GM23248 (cell line): Measurements from ENCODE around the gene RAP2A. TPM values are rescaled to one million over a fixed set of nuclear protein-coding genes. Genes with fewer than 3 reads are reported as not detected.

Experiments
- DNase-seq: peaks from one replicate; pipeline ENCODE4 v3.0.0-alpha.2; 2015
- H2AFZ ChIP-seq: fragments of 200-600 bp; sonication (generic); 2 replicates; pipeline ENCODE4 v1.6.1; 2016; ENCODE audit warnings: antibody characterized with exemption
- H3F3A ChIP-seq: fragments of 200-600 bp; sonication (generic); 2 replicates; pipeline ENCODE4 v1.6.1; 2016; ENCODE audit warnings: mild to moderate bottlenecking, antibody characterized with exemption, mixed run types; ENCODE audit not compliant: insufficient read depth
- H3K27ac ChIP-seq: fragments of 200-600 bp; sonication (generic); 2 replicates; pipeline ENCODE4 v1.5.1; 2016; ENCODE audit warnings: mild to moderate bottlenecking
- H3K27me3 ChIP-seq: fragments of 200-600 bp; sonication (generic); replicated peaks from 2 replicates; pipeline ENCODE4 v1.6.1; 2016; ENCODE audit warnings: mild to moderate bottlenecking; ENCODE audit not compliant: insufficient read depth
- H3K36me3 ChIP-seq: fragments of 200-600 bp; sonication (generic); 2 replicates; pipeline ENCODE4 v1.6.1; 2016; ENCODE audit warnings: low read depth, mild to moderate bottlenecking
- H3K4me1 ChIP-seq: fragments of 200-600 bp; sonication (generic); 2 replicates; pipeline ENCODE4 v1.6.1; 2016; ENCODE audit warnings: mild to moderate bottlenecking; ENCODE audit not compliant: insufficient read depth
- H3K4me2 ChIP-seq: fragments of 200-600 bp; sonication (generic); one replicate; pipeline ENCODE4 v1.6.1; 2016; ENCODE audit warnings: mild to moderate bottlenecking; ENCODE audit not compliant: unreplicated experiment
- H3K4me3 ChIP-seq: fragments of 200-600 bp; sonication (generic); 2 replicates; pipeline ENCODE4 v1.5.1; 2016; ENCODE audit warnings: mild to moderate bottlenecking
- H3K79me2 ChIP-seq: fragments of 200-600 bp; sonication (generic); 2 replicates; pipeline ENCODE4 v1.6.1; 2016; ENCODE audit warnings: mild to moderate bottlenecking; ENCODE audit not compliant: insufficient read depth
- H3K9ac ChIP-seq: fragments of 200-600 bp; sonication (generic); 2 replicates; pipeline ENCODE4 v1.6.1; 2016; ENCODE audit warnings: mild to moderate bottlenecking
- H3K9me2 ChIP-seq: fragments of 200-600 bp; sonication (generic); 2 replicates; pipeline ENCODE4 v1.6.1; 2016; ENCODE audit warnings: mixed run types, mild to moderate bottlenecking, moderate library complexity; ENCODE audit not compliant: insufficient read depth
- H3K9me3 ChIP-seq: fragments of 200-600 bp; sonication (generic); one replicate; pipeline ENCODE4 v1.6.1; 2017; ENCODE audit warnings: low read depth
- H4K20me1 ChIP-seq: fragments of 200-600 bp; sonication (generic); 2 replicates; pipeline ENCODE4 v1.6.0; 2016; ENCODE audit not compliant: insufficient read depth
- EZH2 ChIP-seq: fragments of 200-600 bp; sonication (generic); IDR thresholded peaks from 2 replicates; pipeline ENCODE4 v1.6.1; 2018; ENCODE audit warnings: antibody characterized with exemption, mild to moderate bottlenecking; ENCODE audit not compliant: insufficient read depth, poor library complexity, severe bottlenecking
- EZH2phosphoT487 ChIP-seq: fragments of 200-600 bp; sonication (generic); IDR thresholded peaks from 2 replicates; pipeline ENCODE4 v1.6.1; 2018; ENCODE audit warnings: antibody characterized with exemption, moderate library complexity, mild to moderate bottlenecking, low read depth; ENCODE audit not compliant: insufficient read depth
- WGBS, 2 experiments: methylation state at CpG; one replicate each; pipeline ENCODE4 v1.1.6; 2015 to 2017; ENCODE audit warnings: low lambda C conversion rate in 2 of 2, low coverage in 1 of 2; ENCODE audit errors: missing lambda C conversion rate in 2 of 2; 5-methylcytosine and 5-hydroxymethylcytosine counted together
- in situ Hi-C: fragments of 300-500 bp; cut with MboI; formaldehyde crosslinking; loops from 2 replicates; pipeline ENCODE4 v1.15.0; 2020
- polyA plus RNA-seq: library from polyadenylated mRNA; unstranded; fragments of >200 nt; fragmentation: Nextera tagmentation; extraction: Ambion mirVana; gene quantifications from 2 replicates; pipeline ENCODE4 v1.2.1, GENCODE V29; 2016
- total RNA-seq: library from RNA; depleted of rRNA; stranded (reverse); fragments of >200 nt; shearing (Covaris generic); gene quantifications from 2 replicates; pipeline ENCODE4 v1.2.3, GENCODE V29; 2014

The RAP2A gene
- total and polyA plus RNA-seq, 2 experiments from 2014 or later: 3.8 to 23.9 TPM

DNA sequence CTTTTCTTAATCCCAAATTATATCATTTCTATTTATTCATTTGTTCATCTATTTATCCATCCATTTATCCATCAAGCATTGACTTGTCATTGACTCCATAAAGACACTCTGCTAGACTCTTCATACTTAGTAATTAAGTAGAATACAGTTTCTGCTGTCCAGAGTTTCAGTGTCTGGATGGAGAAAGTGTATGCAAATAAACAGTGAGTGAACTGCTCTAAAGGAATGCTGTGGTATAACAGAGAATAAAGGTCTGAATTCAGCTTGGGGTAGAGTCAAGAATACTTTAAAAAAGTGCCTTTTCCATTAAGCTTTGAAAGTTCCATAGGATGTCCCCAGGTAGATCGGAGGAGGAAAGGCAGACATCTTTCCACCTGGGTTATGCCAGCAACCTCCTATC lies 51.4 kb downstream of the RAP2A start:
- Histone ChIP-seq H3K9me2 (no peaks in the 10 kb centered on the region), H3K4me1 (no peaks in the 10 kb centered on the region), H4K20me1 (no peaks in the 10 kb centered on the region), H3K9ac (no peak overlapping the region), H2AFZ (no peak overlapping the region), H3F3A (no peaks in the 10 kb centered on the region), H3K27ac (no peak overlapping the region), H3K27me3 (no peaks in the 10 kb centered on the region), H3K9me3 (peaks cover under 1% of the 10 kb centered on the region), H3K36me3 (no peaks in the 10 kb centered on the region), H3K79me2 (no peaks in the 10 kb centered on the region), H3K4me2 (no peak overlapping the region), H3K4me3 (no peak overlapping the region)
- no peak for DNase-seq
- 55 to 61% methylated on average over 1 of the region's 1 CpG for WGBS, 2 experiments
- no peak for TF ChIP-seq EZH2phosphoT487
- no peak for TF ChIP-seq EZH2
- in situ Hi-C loops: no loop called here

DNA sequence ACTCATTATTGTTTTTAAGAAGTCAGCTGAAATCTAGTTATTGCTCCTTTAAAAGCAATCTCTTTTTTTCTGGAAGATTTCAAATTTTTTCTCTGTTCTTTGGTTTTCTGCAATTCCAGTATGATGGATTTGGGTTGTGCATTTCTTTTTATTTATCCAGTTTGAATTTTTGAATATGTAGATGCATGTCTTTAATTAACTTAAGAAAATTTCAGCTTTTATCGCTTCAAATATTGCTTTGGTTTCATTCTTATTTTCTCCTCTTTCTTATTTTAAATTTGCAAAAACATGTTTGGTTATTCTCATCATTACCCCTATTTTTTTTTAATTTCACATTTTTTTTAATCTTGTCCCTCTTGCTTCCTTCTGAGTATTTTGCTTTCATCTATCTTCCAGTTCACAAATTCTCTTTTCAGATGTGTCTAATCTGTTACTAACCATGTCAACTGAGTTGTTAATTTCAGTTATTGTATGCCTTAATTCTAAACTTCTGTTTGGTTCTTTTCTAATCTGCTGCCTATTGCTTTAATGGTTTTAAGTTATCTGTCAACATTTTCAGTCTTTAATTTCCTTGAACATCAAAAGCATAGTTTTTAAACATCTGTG lies 56.8 kb downstream of the RAP2A start:
- no peak overlapping the region for H3K4me3 ChIP-seq
- H2AFZ ChIP-seq: no peak overlapping the region
- no peak overlapping the region for H3K4me2 ChIP-seq
- H3K27ac ChIP-seq: no peak overlapping the region
- in situ Hi-C loops: no loop called here
- H4K20me1 ChIP-seq: no peaks in the 10 kb centered on the region
- TF ChIP-seq EZH2phosphoT487 (no peak), EZH2 (no peak)
- no peaks in the 10 kb centered on the region for H3K79me2 ChIP-seq
- H3K9me2 ChIP-seq: no peaks in the 10 kb centered on the region
- peaks cover 8% of the 10 kb centered on the region for H3K9me3 ChIP-seq
- H3K9ac ChIP-seq: no peak overlapping the region
- 68 to 82% methylated on average over 1 of the region's 1 CpG for WGBS, 2 experiments
- H3F3A ChIP-seq: no peaks in the 10 kb centered on the region
- no peaks in the 10 kb centered on the region for H3K36me3 ChIP-seq
- no peaks in the 10 kb centered on the region for H3K4me1 ChIP-seq
- no peaks in the 10 kb centered on the region for H3K27me3 ChIP-seq
- no peak for DNase-seq

DNA sequence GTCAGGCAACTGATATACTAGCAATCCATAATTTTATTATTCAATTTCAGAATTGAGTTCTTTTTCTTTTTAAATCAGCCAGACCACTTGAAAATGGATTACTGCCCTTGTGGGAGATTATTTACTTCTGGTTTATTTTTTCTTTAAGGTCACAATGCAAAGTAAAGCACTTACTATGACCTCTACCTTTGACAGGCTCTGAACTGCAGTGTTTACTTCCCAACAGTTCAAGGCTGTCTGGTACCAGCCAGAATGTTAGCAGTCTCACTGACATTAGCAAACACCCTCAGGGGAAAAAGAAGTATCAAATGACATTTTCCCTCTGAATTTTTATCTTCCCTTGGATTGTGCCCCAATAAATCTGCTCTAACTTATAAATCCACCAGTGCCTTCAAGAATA lies 57.5 kb downstream of the RAP2A start:
- H3K9me3 ChIP-seq: peaks cover 8% of the 10 kb centered on the region
- no peak for TF ChIP-seq EZH2
- TF ChIP-seq EZH2phosphoT487: no peak
- no peaks in the 10 kb centered on the region for H3K36me3 ChIP-seq
- DNase-seq: no peak
- H3K27me3 ChIP-seq: no peaks in the 10 kb centered on the region
- no peak overlapping the region for H3K4me3 ChIP-seq
- no peaks in the 10 kb centered on the region for H3K4me1 ChIP-seq
- H2AFZ ChIP-seq: no peak overlapping the region
- no peaks in the 10 kb centered on the region for H4K20me1 ChIP-seq
- no peak overlapping the region for H3K9ac ChIP-seq
- no peak overlapping the region for H3K27ac ChIP-seq
- H3K9me2 ChIP-seq: no peaks in the 10 kb centered on the region
- H3K4me2 ChIP-seq: no peak overlapping the region
- no peaks in the 10 kb centered on the region for H3K79me2 ChIP-seq
- no peaks in the 10 kb centered on the region for H3F3A ChIP-seq
- in situ Hi-C loops: no loop called here

DNA sequence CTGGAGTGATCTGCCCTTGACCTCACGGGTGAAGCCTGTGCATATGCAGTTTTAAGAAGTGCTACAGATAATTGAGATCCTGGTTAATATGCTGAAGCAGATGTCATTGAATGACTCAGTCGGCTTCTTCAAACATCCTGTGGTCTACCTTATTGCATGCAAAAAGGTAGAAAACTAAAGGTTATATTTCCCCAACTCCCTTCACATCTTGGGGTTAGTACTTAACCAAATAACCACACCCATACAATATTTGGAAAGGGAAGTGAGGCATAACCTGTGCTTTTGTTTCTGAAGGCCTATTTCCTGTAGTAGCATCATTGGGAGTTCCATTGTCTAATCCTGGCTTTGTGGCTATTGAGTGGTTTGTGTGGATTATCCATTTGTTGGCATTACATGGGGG lies 58.3 kb downstream of the RAP2A start:
- Histone ChIP-seq H3K9me2 (no peaks in the 10 kb centered on the region), H3K4me1 (no peaks in the 10 kb centered on the region), H3K79me2 (no peaks in the 10 kb centered on the region), H3K27me3 (no peaks in the 10 kb centered on the region), H3K4me3 (no peak overlapping the region), H2AFZ (no peak overlapping the region), H3K4me2 (no peak overlapping the region), H4K20me1 (no peaks in the 10 kb centered on the region), H3K9ac (no peak overlapping the region), H3K36me3 (no peaks in the 10 kb centered on the region), H3K9me3 (peaks cover 8% of the 10 kb centered on the region), H3K27ac (no peak overlapping the region), H3F3A (no peaks in the 10 kb centered on the region)
- WGBS, 2 experiments: 37 to 59% methylated on average over 2 of the region's 2 CpGs
- in situ Hi-C loops: no loop called here
- TF ChIP-seq EZH2phosphoT487: no peak
- no peak for TF ChIP-seq EZH2
- no peak for DNase-seq

DNA sequence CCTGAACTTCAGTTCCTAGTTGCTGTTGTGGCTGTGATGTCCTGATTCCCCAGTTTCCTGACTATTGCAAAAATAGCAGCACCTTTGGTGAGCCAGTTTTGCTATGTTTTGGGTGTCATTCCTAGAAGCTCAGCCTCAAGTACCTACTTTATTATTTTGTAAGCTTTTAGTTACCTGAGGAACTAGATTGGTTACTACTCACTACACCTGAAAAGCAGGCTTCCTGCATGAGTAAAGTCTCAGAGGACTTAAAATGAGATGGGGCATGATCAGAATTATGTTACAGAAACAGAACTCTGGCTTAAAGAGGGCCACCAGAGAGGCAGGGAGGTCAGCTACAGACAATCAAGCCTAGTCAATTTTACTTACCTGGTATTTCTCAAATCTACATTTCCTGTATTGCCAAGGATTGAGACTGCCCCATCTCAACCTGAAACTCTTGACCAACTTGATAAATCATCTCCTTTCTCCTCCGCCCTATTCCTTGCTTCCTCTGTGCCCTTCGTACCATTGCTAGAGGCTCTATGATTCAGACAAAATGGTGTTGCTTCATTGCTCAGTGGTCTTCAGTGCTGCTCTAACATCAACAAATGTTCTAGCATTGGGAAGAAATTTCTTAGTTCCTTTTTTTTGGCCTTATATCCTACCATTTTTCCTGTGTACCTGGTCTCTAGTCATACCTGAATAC lies 58.9 kb downstream of the RAP2A start:
- H3K9me3 ChIP-seq: peaks cover 8% of the 10 kb centered on the region
- in situ Hi-C loops: no loop called here
- H2AFZ ChIP-seq: no peak overlapping the region
- no peak overlapping the region for H3K27ac ChIP-seq
- H3K4me1 ChIP-seq: no peaks in the 10 kb centered on the region
- no peaks in the 10 kb centered on the region for H3F3A ChIP-seq
- H4K20me1 ChIP-seq: no peaks in the 10 kb centered on the region
- no peak for TF ChIP-seq EZH2phosphoT487
- TF ChIP-seq EZH2: no peak
- no peaks in the 10 kb centered on the region for H3K79me2 ChIP-seq
- no peak overlapping the region for H3K4me3 ChIP-seq
- no peak overlapping the region for H3K9ac ChIP-seq
- H3K36me3 ChIP-seq: no peaks in the 10 kb centered on the region
- no peaks in the 10 kb centered on the region for H3K27me3 ChIP-seq
- no peak overlapping the region for H3K4me2 ChIP-seq
- H3K9me2 ChIP-seq: no peaks in the 10 kb centered on the region
- 32 to 33% methylated on average over 2 of the region's 2 CpGs for WGBS, 2 experiments
- no peak for DNase-seq
